Measurements from ENCODE around the gene EGR2. TPM values are rescaled to one million over a fixed set of nuclear protein-coding genes. Genes with fewer than 3 reads are reported as not detected.
A peak's percentile ranks its signal among the peaks of the same experiment; 100 is the strongest.

The EGR2 gene
- total RNA-seq, 1 donor from 2014 or later, result 0.30 TPM

DNA sequence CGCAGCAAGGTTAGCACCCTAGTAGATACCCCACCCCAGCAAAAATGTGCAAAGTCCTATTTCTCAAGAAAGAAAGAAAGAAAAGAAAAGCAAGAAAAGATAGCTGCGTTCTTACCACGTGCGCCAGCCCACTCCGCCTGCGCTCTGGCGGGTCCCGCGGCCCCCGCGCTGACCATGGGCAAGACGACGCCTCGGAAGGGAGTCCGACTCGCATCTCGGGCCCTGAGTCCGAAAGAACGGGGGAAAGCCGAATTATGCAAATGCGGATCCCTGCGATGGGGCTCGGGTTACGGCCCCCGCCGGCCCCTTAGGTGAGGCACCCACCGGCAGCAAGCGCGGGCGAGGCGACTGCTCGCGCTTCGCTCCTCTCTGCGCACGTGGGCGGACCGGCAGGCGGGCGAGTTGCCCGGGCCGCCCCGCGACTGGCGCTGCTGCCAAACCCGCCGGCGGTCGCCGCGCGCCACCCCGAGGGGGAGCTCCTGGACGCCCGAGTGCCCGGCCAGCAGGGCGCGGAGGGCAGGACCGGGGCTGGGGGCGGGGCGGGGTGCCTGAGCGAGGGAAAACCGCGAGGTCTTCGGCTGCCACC, 2.4 kb upstream of the EGR2 start:
- ATAC-seq (no peak), DNase-seq (ENCODE audit: low spot score) (peak; percentile 51)

GRCh38 chr10:62817766-62818425, 1.7 kb upstream of the EGR2 start:
- DNase-seq (ENCODE audit: low spot score) (peak; percentile 77), ATAC-seq (peak; percentile 74)

GRCh38 chr10:62817121-62817765, 1.1 kb upstream of the EGR2 start:
- peak; percentile 65 for DNase-seq (ENCODE audit: low spot score)
- peak; percentile 52 for ATAC-seq

GRCh38 chr10:62816076-62816330, 163 bp downstream of the EGR2 start:
- DNase-seq (ENCODE audit: low spot score), result no peak
- ATAC-seq, result no peak

DNA sequence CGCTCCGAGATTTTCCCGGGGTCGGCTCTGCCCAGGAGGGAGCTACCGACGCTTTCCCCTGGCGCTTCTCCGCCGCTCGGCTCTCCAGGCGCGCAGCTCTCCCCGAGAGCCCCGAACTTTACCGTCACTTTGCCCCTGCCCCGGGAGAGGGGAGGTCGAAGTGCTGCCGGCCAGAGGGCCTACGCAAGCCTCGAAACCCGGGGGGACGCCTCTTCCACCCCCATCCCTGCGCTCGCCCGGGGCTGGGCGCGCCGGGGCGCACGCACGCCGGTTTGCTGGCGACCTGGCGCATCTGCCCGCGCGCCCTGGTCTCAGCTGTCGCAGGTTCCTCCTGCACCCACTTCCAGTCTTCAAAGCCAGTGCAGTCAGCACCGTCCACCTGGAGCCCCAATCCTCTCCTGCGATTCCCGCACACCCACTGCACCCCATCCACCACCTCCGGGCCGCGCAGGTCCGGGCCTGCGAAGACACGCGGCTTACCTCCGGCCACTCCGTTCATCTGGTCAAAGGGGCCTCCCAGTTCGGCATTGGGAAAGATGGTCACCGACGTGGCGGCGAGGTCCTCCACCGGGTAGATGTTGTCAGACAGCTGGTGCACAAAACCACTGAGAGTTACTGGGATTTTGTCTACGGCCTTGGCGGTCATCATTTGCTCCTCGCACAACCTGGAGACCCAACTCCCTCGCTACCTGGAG, 638 bp downstream of the EGR2 start:
- ATAC-seq, result no peak
- DNase-seq (ENCODE audit: low spot score), result peak; percentile 47

GRCh38 chr10:62814756-62815380, 1.3 kb downstream of the EGR2 start:
- DNase-seq (ENCODE audit: low spot score), result no peak
- ATAC-seq, result no peak

DNA sequence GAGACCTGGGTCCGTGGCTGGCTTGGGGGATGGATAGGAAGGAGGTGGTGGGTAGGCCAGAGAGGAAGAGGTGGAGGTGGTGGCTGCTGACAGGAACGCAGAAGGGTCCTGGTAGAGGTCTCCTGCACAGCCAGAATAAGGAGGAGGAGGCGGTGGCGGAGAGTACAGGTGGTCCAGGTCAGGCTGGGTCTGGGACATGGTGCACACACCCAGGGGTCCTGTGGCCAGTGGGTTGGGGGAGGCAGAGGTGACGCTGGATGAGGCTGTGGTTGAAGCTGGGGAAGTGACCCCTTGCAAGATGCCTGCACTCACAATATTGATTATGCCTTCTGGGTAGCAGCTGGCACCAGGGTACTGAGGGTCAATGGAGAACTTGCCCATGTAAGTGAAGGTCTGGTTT, 2.2 kb downstream of the EGR2 start:
- ATAC-seq (no peak), DNase-seq (ENCODE audit: low spot score) (no peak)

GRCh38 chr10:62813453-62813852, 2.7 kb downstream of the EGR2 start:
- DNase-seq (ENCODE audit: low spot score) (no peak), ATAC-seq (no peak)

DNA sequence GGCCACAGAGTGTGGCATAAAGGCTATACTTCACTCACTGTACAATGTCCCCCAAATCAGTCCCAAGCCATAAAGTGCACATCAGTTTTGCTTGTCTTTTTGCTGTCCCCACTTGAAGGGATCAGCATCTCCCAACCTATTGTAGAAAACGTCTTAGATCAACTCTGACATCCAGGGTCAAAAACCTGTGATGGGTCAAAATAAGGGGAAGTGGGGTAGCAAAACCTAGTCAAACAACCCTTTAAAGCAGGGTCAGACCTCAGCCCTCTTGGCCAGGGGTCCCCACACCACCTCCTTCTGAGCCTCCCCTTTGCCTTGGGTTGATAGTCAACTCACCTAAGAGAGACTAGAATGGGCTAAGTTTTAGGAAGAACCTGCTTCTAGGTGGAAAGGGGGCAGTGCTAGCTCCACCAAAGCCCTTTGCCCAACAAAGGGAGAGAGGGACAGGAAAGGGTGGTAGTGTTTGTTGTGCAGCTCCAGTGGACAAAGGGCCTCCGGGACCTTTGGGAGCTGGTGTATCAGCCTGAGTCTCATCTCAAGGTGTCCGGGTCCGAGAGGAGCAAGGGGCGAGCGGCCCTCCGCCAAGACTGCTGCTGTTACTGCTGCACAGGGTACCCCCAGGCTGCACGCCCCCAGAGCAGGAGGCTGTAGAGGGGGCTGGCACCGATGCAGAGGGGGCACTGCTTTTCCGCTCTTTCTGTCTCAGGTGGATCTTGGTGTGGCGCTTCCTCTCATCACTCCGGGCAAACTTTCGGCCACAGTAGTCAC, 3.3 kb downstream of the EGR2 start:
- DNase-seq (ENCODE audit: low spot score), result no peak
- ATAC-seq, result no peak

- DNase-seq (ENCODE audit: low spot score) (no peak), ATAC-seq (no peak)
Measured at GRCh38 chr10:62811159-62811875, 4.8 kb downstream of the EGR2 start.

GRCh38 chr10:62810156-62810902, 5.8 kb downstream of the EGR2 start:
- ATAC-seq, result no peak
- no peak for DNase-seq (ENCODE audit: low spot score)

DNA sequence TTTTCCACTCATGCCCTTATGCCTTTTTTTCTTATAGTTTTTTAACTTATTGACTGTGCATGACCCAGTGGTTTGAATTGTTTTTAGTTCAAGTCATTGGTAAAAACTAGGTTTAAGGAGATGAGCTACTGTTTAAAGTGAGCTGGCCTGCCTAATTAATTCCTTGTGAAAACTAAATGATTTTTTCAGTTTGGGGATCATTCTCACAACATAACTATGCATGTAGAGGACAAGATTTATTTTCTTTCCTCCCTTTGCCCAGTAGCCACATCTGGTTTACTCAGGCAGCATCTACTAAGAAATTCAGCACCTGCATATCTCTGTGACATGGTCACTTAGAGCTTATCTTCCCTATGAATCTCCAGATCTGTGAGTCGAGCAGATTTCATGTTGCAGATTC, 9.9 kb downstream of the EGR2 start:
- DNase-seq (ENCODE audit: low spot score) (no peak), ATAC-seq (no peak)

DNA sequence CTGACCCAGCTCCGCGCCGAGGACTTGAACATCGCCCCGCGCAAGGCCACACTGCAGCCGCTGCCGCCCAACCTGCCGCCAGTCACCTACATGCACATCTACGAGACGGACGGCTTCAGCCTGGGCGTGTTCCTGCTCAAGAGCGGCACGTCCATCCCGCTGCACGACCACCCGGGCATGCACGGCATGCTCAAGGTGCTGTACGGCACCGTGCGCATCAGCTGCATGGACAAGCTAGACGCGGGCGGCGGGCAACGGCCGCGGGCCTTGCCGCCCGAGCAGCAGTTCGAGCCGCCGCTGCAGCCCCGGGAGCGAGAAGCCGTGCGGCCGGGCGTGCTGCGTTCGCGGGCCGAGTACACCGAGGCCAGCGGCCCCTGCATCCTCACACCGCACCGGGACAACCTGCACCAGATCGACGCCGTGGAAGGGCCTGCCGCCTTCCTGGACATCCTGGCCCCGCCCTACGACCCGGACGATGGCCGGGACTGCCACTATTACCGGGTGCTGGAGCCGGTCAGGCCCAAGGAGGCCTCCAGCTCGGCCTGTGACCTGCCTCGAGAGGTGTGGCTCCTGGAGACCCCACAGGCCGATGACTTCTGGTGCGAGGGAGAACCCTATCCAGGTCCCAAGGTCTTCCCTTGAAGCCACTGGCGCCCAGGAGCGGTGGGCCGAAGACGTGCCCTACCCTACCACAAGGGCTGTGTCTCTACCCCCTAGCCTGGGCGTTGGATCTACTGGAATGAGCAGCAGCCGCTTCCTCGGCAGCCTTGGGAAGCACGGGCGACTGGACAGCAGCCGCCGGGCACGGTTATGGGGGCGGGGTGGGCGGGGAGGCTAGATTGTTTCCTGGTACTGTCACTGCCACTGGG, 10.7 kb downstream of the EGR2 start:
- DNase-seq (ENCODE audit: low spot score), result peak; percentile 55
- peak; percentile 44 for ATAC-seq

DNA sequence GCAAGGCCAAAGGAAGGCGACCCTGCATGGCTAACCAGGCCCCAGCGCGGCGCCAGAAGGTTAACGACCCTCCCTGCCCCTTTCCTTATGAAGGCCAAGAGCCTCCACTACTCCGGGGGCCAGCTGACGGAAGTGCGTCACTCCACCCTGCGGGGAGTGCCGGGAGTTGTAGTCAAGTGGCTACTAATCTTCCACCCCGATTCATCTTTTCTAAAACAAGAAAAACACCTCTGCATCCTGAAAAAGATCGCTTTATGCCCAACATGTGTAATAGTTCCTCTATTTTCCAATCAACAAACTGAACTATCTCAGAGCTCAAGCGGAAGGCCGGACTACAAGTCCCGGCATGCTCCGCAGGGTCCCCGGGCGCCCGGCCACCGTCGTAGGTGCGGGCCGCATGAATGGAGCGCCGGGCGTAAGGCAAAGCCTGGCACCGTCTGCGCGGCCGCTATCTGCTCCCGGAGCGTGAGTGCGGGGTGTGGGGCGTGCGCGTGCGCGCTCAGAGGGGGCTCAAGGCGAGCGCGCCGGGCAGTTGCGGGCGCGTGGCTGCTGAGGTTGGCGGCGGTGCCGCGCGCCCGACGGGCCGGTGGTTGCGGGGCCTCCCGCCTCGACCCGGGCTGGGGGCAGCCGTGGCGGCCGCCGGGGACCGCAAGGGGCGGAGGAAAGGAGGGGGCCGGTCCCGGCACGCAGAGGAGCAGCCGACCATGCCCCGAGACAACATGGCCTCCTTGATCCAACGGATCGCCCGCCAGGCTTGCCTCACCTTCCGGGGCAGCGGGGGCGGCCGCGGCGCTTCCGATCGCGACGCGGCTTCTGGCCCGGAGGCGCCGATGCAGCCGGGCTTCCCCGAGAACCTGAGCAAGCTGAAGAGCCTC, 11.6 kb downstream of the EGR2 start, which contains the start of gene ADO:
ADO (plus strand) TSS at position 365 of the 875 bp plus-strand sequence; CDS start at position 705, 340 bp downstream.
- DNase-seq (ENCODE audit: low spot score) (peak; percentile 87), ATAC-seq (peak; percentile 91)

DNA sequence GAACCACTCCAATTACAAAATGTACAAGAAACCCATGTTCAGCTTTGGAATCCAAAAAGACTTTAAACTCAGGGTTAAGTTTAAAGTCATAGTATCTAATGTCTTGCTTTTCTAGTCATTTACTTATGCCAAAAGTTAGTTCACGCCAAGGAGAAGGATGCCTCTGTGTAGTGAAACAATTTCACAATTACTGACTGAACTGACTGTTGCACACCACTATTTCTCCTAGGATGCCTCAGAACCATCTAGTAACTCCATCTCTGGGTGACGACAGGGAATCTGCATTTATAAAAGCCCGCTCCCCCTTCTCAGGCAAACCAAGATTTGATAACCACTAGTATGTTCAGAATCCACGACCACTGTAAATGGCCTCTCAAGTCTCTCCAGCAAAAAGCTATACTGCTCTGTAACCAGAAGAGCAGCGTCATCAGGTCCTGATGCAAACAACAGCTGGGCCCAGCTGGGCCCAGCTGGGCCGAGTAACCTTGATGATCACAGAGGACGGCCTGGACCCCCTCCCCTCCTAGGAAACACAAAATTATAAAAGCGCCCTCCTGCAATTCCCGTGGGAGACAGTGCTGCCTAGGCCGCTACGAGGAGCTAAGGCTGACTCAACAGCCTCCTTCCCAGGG, 12.3 kb downstream of the EGR2 start:
- ATAC-seq (no peak), DNase-seq (ENCODE audit: low spot score) (no peak)

DNA sequence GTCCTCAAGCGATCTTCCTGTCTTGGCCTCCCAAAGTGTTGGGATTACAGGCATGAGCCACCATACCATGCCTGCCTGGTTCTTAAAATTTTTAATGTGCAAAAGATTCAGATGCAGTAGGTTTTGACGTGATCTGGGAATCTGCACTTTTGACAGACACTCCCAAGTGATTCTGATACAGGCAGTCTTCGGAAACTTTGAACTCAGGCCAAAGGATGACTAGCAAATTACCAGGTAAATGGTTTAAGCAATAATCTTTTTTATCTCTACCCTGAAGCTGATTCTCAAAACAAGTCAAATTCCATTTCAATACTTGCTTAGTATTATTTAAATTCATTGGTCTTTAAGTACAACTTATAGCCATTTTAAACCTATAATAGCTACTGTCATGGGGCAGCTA, 14.3 kb downstream of the EGR2 start:
- no peak for DNase-seq (ENCODE audit: low spot score)
- ATAC-seq, result no peak

GRCh38 chr10:62796896-62797295, 19.3 kb downstream of the EGR2 start:
- ATAC-seq, result no peak

More at GRCh38 chr10:62796896-62797295, 19.3 kb downstream of the EGR2 start:
- DNase-seq (ENCODE audit: low spot score), result no peak

Data from left lobe of liver (tissue), 2 donors.